ENCODE measurements around the gene SEMA3D. TPM values are rescaled to one million over a fixed set of nuclear protein-coding genes. Genes with fewer than 3 reads are reported as not detected.

SEMA3D gene
- total RNA-seq, 4 donors from 2014 or later: 5.2 to 15.7 (median 6.2) TPM

DNA sequence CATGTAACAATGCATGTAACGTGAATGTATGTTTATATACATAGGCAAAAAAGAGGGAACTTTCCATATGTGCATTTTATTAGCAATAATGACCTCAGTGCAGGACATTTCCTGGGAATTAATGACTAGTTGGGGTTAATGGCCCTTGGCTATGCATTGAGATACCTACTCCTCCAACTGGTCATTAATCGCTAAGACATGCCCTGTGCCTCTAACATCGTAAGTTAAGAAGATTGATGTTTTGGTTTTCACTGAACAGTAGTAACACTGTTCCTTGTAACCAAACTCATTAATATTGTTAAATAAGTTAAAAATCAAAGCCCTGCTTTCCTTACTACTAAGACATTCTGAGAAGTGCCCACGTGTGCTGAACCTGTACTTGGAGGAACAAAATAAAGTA, 61.7 kb downstream of the SEMA3D start:
- TF ChIP-seq, protein P1, sequence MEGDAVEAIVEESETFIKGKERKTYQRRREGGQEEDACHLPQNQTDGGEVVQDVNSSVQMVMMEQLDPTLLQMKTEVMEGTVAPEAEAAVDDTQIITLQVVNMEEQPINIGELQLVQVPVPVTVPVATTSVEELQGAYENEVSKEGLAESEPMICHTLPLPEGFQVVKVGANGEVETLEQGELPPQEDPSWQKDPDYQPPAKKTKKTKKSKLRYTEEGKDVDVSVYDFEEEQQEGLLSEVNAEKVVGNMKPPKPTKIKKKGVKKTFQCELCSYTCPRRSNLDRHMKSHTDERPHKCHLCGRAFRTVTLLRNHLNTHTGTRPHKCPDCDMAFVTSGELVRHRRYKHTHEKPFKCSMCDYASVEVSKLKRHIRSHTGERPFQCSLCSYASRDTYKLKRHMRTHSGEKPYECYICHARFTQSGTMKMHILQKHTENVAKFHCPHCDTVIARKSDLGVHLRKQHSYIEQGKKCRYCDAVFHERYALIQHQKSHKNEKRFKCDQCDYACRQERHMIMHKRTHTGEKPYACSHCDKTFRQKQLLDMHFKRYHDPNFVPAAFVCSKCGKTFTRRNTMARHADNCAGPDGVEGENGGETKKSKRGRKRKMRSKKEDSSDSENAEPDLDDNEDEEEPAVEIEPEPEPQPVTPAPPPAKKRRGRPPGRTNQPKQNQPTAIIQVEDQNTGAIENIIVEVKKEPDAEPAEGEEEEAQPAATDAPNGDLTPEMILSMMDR (IDR thresholded peaks at IDR 0.05): no peak
- no peak for DNase-seq (ENCODE audit: low spot score)
- ATAC-seq (ENCODE audit: low FRiP score): no peak

GRCh38 chr7:85119934-85120333, 66.9 kb downstream of the SEMA3D start:
- ATAC-seq (ENCODE audit: low FRiP score): no peak
- DNase-seq (ENCODE audit: low spot score): no peak
- TF ChIP-seq, protein P1 (IDR thresholded peaks at IDR 0.05): no peak

- no peak for ATAC-seq (ENCODE audit: low FRiP score)
- no peak for DNase-seq (ENCODE audit: low spot score)
- TF ChIP-seq, protein P1 (IDR thresholded peaks at IDR 0.05): no peak
These were observed 71.0 kb downstream of the SEMA3D start for GRCh38 chr7:85115862-85116261.

- DNase-seq (ENCODE audit: low spot score) (no peak), ATAC-seq (ENCODE audit: low FRiP score) (no peak)
- TF ChIP-seq, protein P1 (IDR thresholded peaks at IDR 0.05): no peak
These were observed 71.8 kb downstream of the SEMA3D start for GRCh38 chr7:85115006-85115405.

DNA sequence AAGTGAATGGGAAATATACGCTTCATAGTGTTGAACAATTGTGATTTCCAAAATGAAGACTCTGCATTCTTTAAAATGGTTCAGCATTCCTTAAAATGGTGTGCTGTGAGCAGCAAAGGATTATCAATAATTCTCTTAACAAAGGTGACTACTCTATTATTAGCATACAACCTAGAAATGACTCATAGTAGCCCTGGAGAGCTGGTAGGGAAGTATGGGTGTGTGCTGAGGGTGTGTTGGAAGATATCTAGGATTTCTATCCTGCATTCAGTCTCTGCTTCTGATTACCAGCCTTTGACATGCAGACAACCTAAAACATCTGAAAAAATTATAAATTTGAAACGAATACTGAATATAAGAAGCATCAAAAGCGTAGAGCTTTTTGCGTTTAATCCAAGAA, 72.5 kb downstream of the SEMA3D start:
- ATAC-seq (ENCODE audit: low FRiP score): no peak
- no peak for DNase-seq (ENCODE audit: low spot score)
- TF ChIP-seq, protein P1 (IDR thresholded peaks at IDR 0.05): no peak

- no peak for DNase-seq (ENCODE audit: low spot score)
- no peak for ATAC-seq (ENCODE audit: low FRiP score)
- TF ChIP-seq, protein P1 (IDR thresholded peaks at IDR 0.05): no peak
These were observed 75.1 kb downstream of the SEMA3D start for GRCh38 chr7:85111761-85112160.

GRCh38 chr7:85106719-85107118, 80.1 kb downstream of the SEMA3D start:
- TF ChIP-seq, protein P1 (IDR thresholded peaks at IDR 0.05): no peak
- no peak for ATAC-seq (ENCODE audit: low FRiP score)
- no peak for DNase-seq (ENCODE audit: low spot score)

Measured in omental fat pad (tissue), 4 donors.